GM12873 (cell line): ENCODE data around the gene NEK4.

Experiments
- CTCF ChIP-seq: IDR thresholded peaks from 2 replicates; pipeline ENCODE4 v1.5.1; 2012; ENCODE audit warnings: low read depth, mild to moderate bottlenecking, moderate library complexity, low read length, control low read depth; ENCODE audit not compliant: insufficient read depth; ENCODE audit errors: missing control alignments

NEK4 gene

GRCh38 chr3:52792961-52793695, 22.4 kb upstream of the NEK4 start:
- TF ChIP-seq CTCF = no peak

GRCh38 chr3:52792413-52792812, 21.7 kb upstream of the NEK4 start:
- no peak for TF ChIP-seq CTCF

- no peak for TF ChIP-seq CTCF
These were observed 21.2 kb upstream of the NEK4 start for GRCh38 chr3:52791928-52792327.

GRCh38 chr3:52791366-52791765, 20.6 kb upstream of the NEK4 start:
- no peak for TF ChIP-seq CTCF

- no peak for TF ChIP-seq CTCF
These were observed 20.0 kb upstream of the NEK4 start for GRCh38 chr3:52790741-52791140.

GRCh38 chr3:52790337-52790736, 19.6 kb upstream of the NEK4 start:
- no peak for TF ChIP-seq CTCF

GRCh38 chr3:52789746-52790040, 19.0 kb upstream of the NEK4 start:
- no peak for TF ChIP-seq CTCF
